ENCODE results near the gene OTUD7B. TPM values are rescaled to one million over a fixed set of nuclear protein-coding genes. Genes with fewer than 3 reads are reported as not detected.
A peak's percentile ranks its signal among the peaks of the same experiment; 100 is the strongest.
"Not testable (repeated sequence)": the region's sequence is repeated elsewhere in the genome, so short reads cannot be mapped to it uniquely, and the experiment has no call there.

The OTUD7B gene
- total RNA-seq, result 10 to 100 TPM; 39.2 to 52.7 (median 49.3) TPM
- long read RNA-seq, donor 1, full-length matches to known transcripts, result 1 of 10 reads
- long read RNA-seq, donor 1, partial matches to known transcripts, result 1 of 10 reads
- long read RNA-seq, donor 1, other reads (novel, unspliced or antisense), result 8 of 10 reads
- long read RNA-seq, donor 2, full-length matches to known transcripts, result 1 of 6 reads
- long read RNA-seq, donor 2, partial matches to known transcripts, result 0 of 6 reads
- long read RNA-seq, donor 2, other reads (novel, unspliced or antisense), result 5 of 6 reads

- Histone ChIP-seq H3K36me3 (ENCODE audit: low read depth) (no peaks in the 10 kb centered on the region), H3K4me3 (peak within 1 kb of the TSS; percentile 83), H3K9me3 (no peaks in the 10 kb centered on the region), H3K4me1 (ENCODE audit: low read depth) (peaks cover 29% of the 10 kb centered on the region)
- DNase-seq (peak; percentile 88 to 94 (median 91)), ATAC-seq (peak; percentile 98)
- intact Hi-C loops (cut with DNase I, micrococcal nuclease), result no loop called here
- TF ChIP-seq CTCF (IDR thresholded peaks at IDR 0.05), result no peak
Measured at GRCh38 chr1:150010393-150011115, at the start of gene OTUD7B. TSS of gene OTUD7B (minus strand) at chr1:150010726. CDS start at chr1:149977510, 33,216 bp downstream.

- Histone ChIP-seq H3K36me3 (ENCODE audit: low read depth) (no peaks in the 10 kb centered on the region), H3K4me3 (no peak overlapping the region), H3K9me3 (no peaks in the 10 kb centered on the region), H3K4me1 (ENCODE audit: low read depth) (no peaks in the 10 kb centered on the region)
- ATAC-seq (no peak), DNase-seq (no peak)
- intact Hi-C loops (cut with DNase I, micrococcal nuclease), result no loop called here
- TF ChIP-seq CTCF (IDR thresholded peaks at IDR 0.05), result no peak
Measured at GRCh38 chr1:150060260-150060659, 49.7 kb upstream of the OTUD7B start.

GRCh38 chr1:150056407-150056806 is 45.9 kb upstream of the OTUD7B start:
- Histone ChIP-seq H3K9me3 (no peaks in the 10 kb centered on the region), H3K4me3 (no peak overlapping the region), H3K36me3 (ENCODE audit: low read depth) (no peaks in the 10 kb centered on the region), H3K4me1 (ENCODE audit: low read depth) (no peaks in the 10 kb centered on the region)
- no peak for DNase-seq
- intact Hi-C loops (cut with DNase I, micrococcal nuclease), result no loop called here
- no peak for TF ChIP-seq CTCF (IDR thresholded peaks at IDR 0.05)
- no peak for ATAC-seq

GRCh38 chr1:150055507-150055906 is 45.0 kb upstream of the OTUD7B start:
- H3K9me3 ChIP-seq; ATAC-seq; H3K36me3 ChIP-seq (ENCODE audit: low read depth); intact Hi-C loops (cut with DNase I, micrococcal nuclease); H3K4me3 ChIP-seq; H3K4me1 ChIP-seq (ENCODE audit: low read depth); DNase-seq: not testable (repeated sequence)

GRCh38 chr1:150053926-150054325 is 43.4 kb upstream of the OTUD7B start:
- intact Hi-C loops (cut with DNase I, micrococcal nuclease), result loop anchor here in 1 of 2 donors (5.0 kb wide), 1 partner anchor 92 kb away; no protein-coding TSS in a partner anchor
- Histone ChIP-seq H3K36me3 (ENCODE audit: low read depth) (no peaks in the 10 kb centered on the region), H3K9me3 (no peaks in the 10 kb centered on the region), H3K4me3 (no peak overlapping the region), H3K4me1 (ENCODE audit: low read depth) (no peaks in the 10 kb centered on the region)
- ATAC-seq (no peak), DNase-seq (no peak)
- TF ChIP-seq CTCF (IDR thresholded peaks at IDR 0.05), result no peak

- H3K36me3 ChIP-seq (ENCODE audit: low read depth); H3K4me1 ChIP-seq (ENCODE audit: low read depth); ATAC-seq; H3K9me3 ChIP-seq; DNase-seq; H3K4me3 ChIP-seq: not testable (repeated sequence)
- intact Hi-C loops (cut with DNase I, micrococcal nuclease), result loop anchor here in 1 of 2 donors (5.0 kb wide), 1 partner anchor 90 kb away; no protein-coding TSS in a partner anchor
Measured at GRCh38 chr1:150051905-150052412, 41.4 kb upstream of the OTUD7B start.
